ENCODE results near the gene BAAT. TPM values are rescaled to one million over a fixed set of nuclear protein-coding genes. Genes with fewer than 3 reads are reported as not detected.

The BAAT gene
- total and polyA plus RNA-seq, 2 donors from 2014 or later, result 0.09 to 0.15 TPM

DNA sequence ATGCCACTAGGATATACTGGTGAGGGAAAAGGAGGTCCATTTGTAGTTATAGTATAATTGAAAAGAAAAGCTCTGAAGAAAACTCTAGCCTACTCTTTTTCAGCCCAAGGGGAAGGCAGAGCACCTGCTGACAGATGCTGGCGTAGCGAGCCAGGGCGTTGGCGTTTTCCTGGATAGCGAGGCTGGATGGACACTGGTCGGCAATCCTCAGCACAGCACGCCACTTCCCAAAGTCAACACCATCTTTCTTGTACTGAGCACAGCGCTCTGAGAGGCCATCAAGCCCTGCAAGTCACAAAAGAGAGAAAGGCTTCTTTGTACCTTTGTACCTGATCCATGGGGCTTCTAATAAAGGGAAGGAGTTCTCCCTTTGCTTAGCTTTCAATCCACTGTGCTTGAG, 42.6 kb upstream of the BAAT start:
- no peak overlapping the region for H3K27ac ChIP-seq (ENCODE audit: low read depth in 2 of 2, low read length in 2 of 2)
- FAIRE-seq, result no peak
- no peak overlapping the region for H3K4me3 ChIP-seq (ENCODE audit: low read length in 3 of 3)
- H3K9me3 ChIP-seq (ENCODE audit: control insufficient read depth in 2 of 3, insufficient read depth in 1 of 3, low read length in 3 of 3), result no peaks in the 10 kb centered on the region
- H3K36me3 ChIP-seq (ENCODE audit: control insufficient read depth in 2 of 3, insufficient read depth in 3 of 3, low read length in 3 of 3), result peaks cover 0 to 53% (median 14%) of the 10 kb centered on the region in 3 donors
- no peaks in the 10 kb centered on the region for H3K4me1 ChIP-seq (ENCODE audit: control insufficient read depth in 2 of 3, insufficient read depth in 2 of 3, low read depth in 1 of 3, low read length in 3 of 3)
- H3K27me3 ChIP-seq (ENCODE audit: control insufficient read depth, insufficient read depth, low read length), result no peaks in the 10 kb centered on the region
- H3K9ac ChIP-seq (ENCODE audit: low read length in 3 of 3), result no peak overlapping the region
- DNase-seq, result no peak
- TF ChIP-seq, protein P1, sequence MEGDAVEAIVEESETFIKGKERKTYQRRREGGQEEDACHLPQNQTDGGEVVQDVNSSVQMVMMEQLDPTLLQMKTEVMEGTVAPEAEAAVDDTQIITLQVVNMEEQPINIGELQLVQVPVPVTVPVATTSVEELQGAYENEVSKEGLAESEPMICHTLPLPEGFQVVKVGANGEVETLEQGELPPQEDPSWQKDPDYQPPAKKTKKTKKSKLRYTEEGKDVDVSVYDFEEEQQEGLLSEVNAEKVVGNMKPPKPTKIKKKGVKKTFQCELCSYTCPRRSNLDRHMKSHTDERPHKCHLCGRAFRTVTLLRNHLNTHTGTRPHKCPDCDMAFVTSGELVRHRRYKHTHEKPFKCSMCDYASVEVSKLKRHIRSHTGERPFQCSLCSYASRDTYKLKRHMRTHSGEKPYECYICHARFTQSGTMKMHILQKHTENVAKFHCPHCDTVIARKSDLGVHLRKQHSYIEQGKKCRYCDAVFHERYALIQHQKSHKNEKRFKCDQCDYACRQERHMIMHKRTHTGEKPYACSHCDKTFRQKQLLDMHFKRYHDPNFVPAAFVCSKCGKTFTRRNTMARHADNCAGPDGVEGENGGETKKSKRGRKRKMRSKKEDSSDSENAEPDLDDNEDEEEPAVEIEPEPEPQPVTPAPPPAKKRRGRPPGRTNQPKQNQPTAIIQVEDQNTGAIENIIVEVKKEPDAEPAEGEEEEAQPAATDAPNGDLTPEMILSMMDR (IDR thresholded peaks at IDR 0.05; ENCODE audit: borderline replicate concordance, extremely low read depth, insufficient read depth), result no peak
- intact Hi-C loops (cut with DNase I), result no loop called here

DNA sequence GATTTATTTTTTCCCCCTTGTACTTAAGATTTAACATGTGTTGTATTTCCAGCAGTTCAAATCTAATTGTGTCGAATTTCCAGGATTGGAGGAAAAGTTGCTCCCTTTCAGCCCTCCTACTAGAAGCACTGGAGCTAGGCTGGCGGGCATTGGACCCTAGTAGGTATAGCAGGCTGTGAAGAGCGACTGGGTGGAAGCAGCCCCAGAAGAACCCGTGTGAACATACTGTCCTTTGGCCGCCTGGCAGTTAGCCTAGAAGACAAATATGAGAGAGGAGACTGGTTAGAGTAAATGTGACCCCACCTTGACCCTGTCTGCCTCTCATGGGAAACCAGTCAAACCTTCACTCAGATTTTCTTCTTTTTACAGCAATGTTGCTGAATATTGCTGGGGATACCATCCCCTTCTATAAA, 36.9 kb upstream of the BAAT start:
- Histone ChIP-seq H3K9ac (ENCODE audit: low read length in 3 of 3) (no peak overlapping the region), H3K4me3 (ENCODE audit: low read length in 3 of 3) (no peak overlapping the region), H3K4me1 (ENCODE audit: control insufficient read depth in 2 of 3, insufficient read depth in 2 of 3, low read depth in 1 of 3, low read length in 3 of 3) (no peaks in the 10 kb centered on the region), H3K27me3 (ENCODE audit: control insufficient read depth, insufficient read depth, low read length) (no peaks in the 10 kb centered on the region), H3K9me3 (ENCODE audit: control insufficient read depth in 2 of 3, insufficient read depth in 1 of 3, low read length in 3 of 3) (no peaks in the 10 kb centered on the region), H3K27ac (ENCODE audit: low read depth in 2 of 2, low read length in 2 of 2) (no peak overlapping the region), H3K36me3 (ENCODE audit: control insufficient read depth in 2 of 3, insufficient read depth in 3 of 3, low read length in 3 of 3) (peaks cover 0 to 33% (median 10%) of the 10 kb centered on the region in 3 donors)
- DNase-seq (no peak), FAIRE-seq (no peak)
- intact Hi-C loops (cut with DNase I), result no loop called here
- TF ChIP-seq, protein P1 (IDR thresholded peaks at IDR 0.05; ENCODE audit: borderline replicate concordance, extremely low read depth, insufficient read depth), result no peak

- intact Hi-C loops (cut with DNase I), result no loop called here
Observed at GRCh38 chr9:101419863-101420262, 35.1 kb upstream of the BAAT start.

More at GRCh38 chr9:101419863-101420262, 35.1 kb upstream of the BAAT start:
- DNase-seq (no peak), FAIRE-seq (no peak)
- peaks cover 0 to 16% (median 4%) of the 10 kb centered on the region in 3 donors for H3K36me3 ChIP-seq (ENCODE audit: control insufficient read depth in 2 of 3, insufficient read depth in 3 of 3, low read length in 3 of 3)
- H3K27ac ChIP-seq (ENCODE audit: low read depth in 2 of 2, low read length in 2 of 2), result no peak overlapping the region
- no peak overlapping the region for H3K4me3 ChIP-seq (ENCODE audit: low read length in 3 of 3)
- peaks cover 0 to 3% (median 0%) of the 10 kb centered on the region in 3 donors for H3K9me3 ChIP-seq (ENCODE audit: control insufficient read depth in 2 of 3, insufficient read depth in 1 of 3, low read length in 3 of 3)
- TF ChIP-seq, protein P1 (IDR thresholded peaks at IDR 0.05; ENCODE audit: borderline replicate concordance, extremely low read depth, insufficient read depth), result no peak
- H3K27me3 ChIP-seq (ENCODE audit: control insufficient read depth, insufficient read depth, low read length), result no peaks in the 10 kb centered on the region
- H3K9ac ChIP-seq (ENCODE audit: low read length in 3 of 3), result no peak overlapping the region
- no peaks in the 10 kb centered on the region for H3K4me1 ChIP-seq (ENCODE audit: control insufficient read depth in 2 of 3, insufficient read depth in 2 of 3, low read depth in 1 of 3, low read length in 3 of 3)
